Stimulated activated CD8-positive, alpha-beta memory T cell treated with anti-CD3 and anti-CD28 coated beads, Interleukin-7, amount 100 ng/mL, for 4 hours (primary cell): Measurements from ENCODE around the gene TCF25.

ENCODE experiments used
- DNase-seq, 2 donors: peaks; one replicate each; pipeline ENCODE4 v3.0.0-alpha.2; 2020; ENCODE audit warnings: low read depth in 2 of 2

TCF25 gene

GRCh38 chr16:89945654-89946053 is 72.3 kb downstream of the TCF25 start:
- no peak for DNase-seq

- no peak for DNase-seq
Observed at GRCh38 chr16:89946515-89946914, 73.1 kb downstream of the TCF25 start.

GRCh38 chr16:89949121-89949742 is 75.8 kb downstream of the TCF25 start:
- DNase-seq, result no peak

- DNase-seq, result no peak
Observed at GRCh38 chr16:89949756-89950155, 76.4 kb downstream of the TCF25 start.

- no peak for DNase-seq
Observed at GRCh38 chr16:89951509-89951908, 78.1 kb downstream of the TCF25 start.

- DNase-seq, result no peak
Observed at GRCh38 chr16:89952049-89952448, 78.7 kb downstream of the TCF25 start.

GRCh38 chr16:89952551-89952950 is 79.2 kb downstream of the TCF25 start:
- DNase-seq, result no peak

GRCh38 chr16:89953671-89954406 is 80.4 kb downstream of the TCF25 start:
- no peak for DNase-seq

- no peak for DNase-seq
Observed at GRCh38 chr16:89954462-89954861, 81.1 kb downstream of the TCF25 start.

- no peak for DNase-seq
Observed at GRCh38 chr16:89955001-89955685, 81.8 kb downstream of the TCF25 start.

GRCh38 chr16:89956505-89957215 is 83.3 kb downstream of the TCF25 start:
- DNase-seq, result no peak

- no peak for DNase-seq
Observed at GRCh38 chr16:89957216-89957785, 83.9 kb downstream of the TCF25 start.

GRCh38 chr16:89958068-89958467 is 84.7 kb downstream of the TCF25 start:
- no peak for DNase-seq

- no peak for DNase-seq
Observed at GRCh38 chr16:89958596-89958995, 85.2 kb downstream of the TCF25 start.

GRCh38 chr16:89960966-89961365 is 87.6 kb downstream of the TCF25 start:
- DNase-seq, result no peak
